ENCODE results near the gene SLCO4A1.

SLCO4A1 gene

DNA sequence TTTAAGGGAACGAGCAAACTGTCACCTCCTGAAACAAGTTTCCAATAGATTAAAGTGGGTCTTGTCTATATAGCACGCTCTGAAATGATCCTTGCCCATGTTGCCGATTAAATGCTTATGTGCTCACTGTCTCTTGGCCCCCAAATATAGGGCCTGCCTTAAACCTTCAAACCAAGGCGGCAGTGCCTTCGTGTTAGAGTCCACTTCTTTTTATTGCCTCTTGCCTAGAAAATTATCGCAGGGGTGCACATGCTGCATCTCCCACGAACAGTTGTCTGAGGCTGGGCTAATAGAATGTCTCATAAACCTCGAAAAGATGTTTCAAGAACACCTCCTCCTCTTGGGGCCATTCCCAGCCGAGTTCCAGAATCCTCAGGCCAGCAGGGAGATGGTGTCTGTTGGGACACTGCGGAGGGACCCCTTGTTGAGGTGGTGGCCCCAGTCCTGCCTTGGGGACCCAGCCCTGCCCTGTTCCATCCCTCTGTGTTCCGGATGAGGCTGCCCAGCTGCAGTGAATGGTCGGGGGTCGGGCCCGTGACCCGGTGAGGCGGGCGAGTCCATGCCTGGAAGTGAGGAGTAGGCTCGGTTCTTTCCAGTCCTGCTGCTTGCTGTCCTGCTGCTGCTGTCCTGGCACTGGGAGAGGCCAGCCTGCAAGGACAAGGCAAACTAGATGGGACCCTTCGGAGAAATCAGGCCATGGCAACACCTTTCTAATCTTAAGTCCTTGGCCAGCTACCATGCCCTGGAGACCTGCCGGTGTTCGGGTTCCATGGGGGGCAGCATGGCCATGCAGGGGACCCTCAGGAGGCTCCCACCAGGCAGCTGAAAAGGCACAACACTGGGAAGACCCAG lies 34.7 kb upstream of the SLCO4A1 start:
- no peak for DNase-seq (ENCODE audit: low read depth in 3 of 3)

DNA sequence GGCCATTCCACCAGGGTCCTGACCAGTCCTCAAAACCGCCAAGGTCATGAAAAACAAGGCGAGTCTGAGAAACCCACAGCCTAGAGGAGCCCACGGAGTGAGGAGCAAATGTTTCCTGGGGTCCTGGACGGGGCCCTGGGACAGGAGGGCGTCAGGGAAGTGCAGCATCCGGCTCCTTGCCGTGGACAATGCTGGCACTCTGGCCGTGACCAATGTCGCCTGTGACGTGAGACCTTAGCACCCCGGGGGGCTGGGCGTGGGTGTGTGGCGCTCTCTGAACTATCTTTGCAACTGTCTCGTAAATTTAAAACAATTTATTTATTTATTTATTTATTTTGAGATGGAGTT lies 34.1 kb upstream of the SLCO4A1 start:
- no peak for DNase-seq (ENCODE audit: low read depth in 3 of 3)

DNA sequence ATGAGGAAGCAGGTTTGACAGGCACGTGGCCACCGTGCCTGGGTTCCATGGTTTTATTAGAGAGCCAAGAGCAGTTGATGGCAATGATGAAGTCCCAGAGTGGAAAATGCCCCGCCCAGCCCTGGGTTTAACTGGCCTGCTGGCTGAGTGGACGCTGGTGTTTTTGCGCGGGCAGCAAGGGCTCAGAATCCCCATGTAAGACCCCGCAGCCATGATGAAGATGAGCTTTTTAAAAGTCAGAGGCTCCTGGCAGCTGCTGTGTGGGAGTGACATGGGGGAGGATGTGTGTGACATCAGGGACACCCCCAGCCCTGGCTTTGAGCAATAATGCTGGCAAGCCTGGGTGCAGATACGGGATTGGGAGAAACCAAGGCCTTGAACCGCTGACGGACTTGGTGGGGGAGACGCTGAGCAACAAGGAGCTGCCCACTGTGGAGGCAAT lies 33.0 kb upstream of the SLCO4A1 start:
- no peak for DNase-seq (ENCODE audit: low read depth in 3 of 3)

DNA sequence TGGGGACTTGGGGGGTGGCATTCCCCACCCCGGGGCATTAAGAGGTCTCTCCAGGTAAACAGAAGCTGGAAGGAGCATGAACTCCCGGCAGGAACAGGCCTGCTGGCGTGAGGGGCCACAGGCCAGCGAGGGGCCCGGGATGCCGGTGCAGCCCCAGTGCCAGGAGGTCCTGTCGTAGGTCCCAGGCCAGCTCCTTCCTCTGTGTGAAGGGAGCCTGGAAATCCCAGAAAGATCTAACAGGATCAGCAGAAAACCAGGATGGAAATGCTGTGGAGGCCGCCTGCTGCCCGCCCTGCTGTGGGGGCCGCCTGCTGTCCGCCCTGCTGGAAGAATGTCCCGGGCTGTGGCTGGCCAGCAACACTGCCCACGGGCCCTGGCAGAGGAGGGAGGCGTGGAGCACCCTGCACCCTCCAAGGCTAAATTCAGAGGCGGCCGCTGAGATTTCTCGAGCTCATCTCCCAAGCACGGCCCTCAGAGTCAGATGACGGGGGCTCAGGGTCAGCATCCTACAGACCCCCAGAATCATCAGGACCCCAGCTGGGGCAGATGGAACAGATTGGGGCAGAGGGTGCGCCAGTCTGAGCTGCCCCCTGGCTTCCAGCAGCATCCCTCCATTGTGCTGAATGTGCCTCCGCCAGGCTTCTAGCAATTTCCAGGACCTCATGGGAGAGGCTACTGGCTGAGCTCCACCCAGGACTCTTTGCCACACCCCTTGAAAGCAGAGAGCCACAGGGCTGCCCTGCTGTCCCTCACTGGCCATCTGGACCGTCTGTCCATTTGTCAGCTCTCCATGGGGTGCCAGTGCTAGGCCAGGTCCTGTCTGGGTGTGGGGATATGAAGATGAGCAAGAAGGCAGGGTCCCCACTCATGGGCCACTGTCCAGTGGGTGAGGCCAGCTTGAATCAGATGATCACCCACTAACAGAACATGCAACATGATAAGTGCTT lies 32.2 kb upstream of the SLCO4A1 start:
- no peak for DNase-seq (ENCODE audit: low read depth in 3 of 3)

DNA sequence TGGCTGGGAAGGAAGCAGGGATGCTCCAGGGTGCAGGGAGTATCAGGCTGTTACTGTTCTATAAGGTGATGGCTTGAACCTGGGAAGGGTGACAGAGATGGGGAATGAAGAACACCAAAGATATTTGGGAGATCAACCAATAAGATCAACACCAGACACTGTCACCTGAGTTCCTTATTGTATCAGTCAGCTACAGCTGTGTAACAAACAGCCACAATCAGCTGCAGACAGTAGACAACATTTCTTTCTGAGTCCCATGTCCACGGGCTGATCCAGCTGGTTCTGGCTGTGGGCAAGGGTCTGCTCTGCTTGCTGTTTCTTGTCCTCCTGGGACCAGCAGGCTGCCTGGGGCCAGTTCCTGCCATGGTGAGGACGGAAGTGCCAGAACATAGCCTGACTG lies 31.3 kb upstream of the SLCO4A1 start:
- no peak for DNase-seq (ENCODE audit: low read depth in 3 of 3)

DNA sequence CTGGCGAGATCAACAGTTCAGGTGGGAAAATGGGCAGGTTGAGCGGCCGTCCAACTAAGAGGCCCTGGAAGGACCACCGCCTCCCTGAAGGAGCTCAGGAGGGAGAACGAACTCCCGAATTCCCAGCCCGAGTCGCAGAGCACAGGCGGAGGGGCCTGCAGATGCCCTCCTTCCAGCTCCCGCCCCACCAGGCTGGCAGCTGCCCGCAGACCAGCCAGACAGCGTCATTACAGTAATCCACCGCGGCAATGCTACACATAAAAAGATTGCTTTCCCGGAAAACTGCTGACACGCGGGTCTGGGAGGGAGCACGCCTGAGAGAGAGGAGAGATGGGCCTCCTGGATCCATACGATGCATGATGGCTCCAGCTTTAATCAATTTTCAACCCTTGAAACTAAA lies 30.5 kb upstream of the SLCO4A1 start:
- DNase-seq (ENCODE audit: low read depth in 3 of 3), result no peak

DNA sequence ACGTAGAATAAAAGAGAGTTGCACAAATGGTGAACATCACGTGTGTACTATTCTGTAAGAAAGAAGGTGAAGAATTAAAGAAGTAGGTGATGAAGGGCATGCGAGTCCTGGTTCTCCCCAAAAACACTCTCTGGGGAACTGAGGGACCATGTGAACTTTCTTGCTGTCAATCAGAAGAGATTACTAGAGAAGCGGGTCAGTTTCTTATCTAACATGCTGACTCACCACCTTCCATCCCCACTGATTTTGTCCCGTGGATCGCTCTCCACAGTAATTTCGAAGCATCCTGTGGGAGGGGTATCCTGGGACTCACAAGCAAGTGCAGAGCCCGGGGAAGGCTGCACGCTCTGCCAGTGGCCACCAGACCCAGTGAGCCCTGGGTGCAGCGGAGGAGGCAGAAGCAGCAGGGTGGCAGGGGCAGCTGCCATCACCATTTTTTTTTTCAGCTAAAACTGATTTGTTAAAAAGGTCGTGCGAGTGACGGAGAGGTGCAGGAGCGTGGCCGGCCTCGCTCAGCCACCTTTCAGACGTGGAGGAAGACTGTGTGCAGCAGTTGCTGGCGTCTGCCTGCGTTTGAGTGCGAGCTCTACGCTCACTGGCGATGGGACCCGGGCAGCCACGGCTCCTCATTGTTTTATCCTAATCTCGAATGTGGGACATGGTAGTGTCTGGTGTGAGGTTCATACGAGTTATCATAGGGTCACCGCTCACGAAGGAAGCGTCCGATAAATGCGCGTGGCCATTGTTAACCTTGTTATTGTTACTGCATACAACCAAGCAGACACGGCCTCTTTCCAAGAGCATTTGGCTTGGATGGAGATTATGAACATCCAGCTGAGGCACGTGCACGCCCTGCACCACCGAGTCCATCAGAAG lies 28.0 kb upstream of the SLCO4A1 start:
- DNase-seq (ENCODE audit: low read depth in 3 of 3), result no peak

DNA sequence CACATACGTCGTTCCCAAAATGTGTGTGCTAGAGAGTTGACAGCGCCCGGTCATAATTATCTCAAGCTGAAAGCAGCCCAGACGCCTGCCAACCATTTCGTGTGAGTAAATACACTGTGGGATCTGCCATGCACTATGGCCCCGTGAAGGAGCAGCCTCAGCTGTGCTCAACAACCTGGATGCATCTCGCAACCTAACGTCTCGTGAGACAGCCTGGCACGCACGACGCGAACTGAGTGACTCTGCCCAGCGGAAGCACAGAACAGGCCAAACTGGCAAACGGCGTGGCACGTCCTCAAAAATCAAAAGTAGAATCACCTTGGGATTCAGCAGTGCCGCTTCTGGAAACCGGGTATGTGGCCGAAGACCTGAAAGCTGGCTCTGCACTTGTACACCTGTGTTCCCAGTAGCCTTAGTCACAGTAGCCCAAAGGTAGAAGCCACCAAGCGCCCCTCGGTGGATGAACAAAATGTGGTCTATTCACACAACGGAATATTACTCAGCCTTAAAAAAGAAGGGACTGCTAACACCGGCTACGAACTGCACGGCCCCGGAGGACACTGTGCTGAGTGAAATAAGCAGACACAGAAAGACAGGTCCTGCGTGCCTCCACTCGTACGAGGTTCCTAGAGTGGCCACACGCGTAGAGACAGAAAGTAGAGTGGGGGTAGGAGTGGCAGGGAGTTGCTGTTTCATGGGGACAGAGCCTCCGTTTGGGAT lies 27.2 kb upstream of the SLCO4A1 start:
- no peak for DNase-seq (ENCODE audit: low read depth in 3 of 3)

DNA sequence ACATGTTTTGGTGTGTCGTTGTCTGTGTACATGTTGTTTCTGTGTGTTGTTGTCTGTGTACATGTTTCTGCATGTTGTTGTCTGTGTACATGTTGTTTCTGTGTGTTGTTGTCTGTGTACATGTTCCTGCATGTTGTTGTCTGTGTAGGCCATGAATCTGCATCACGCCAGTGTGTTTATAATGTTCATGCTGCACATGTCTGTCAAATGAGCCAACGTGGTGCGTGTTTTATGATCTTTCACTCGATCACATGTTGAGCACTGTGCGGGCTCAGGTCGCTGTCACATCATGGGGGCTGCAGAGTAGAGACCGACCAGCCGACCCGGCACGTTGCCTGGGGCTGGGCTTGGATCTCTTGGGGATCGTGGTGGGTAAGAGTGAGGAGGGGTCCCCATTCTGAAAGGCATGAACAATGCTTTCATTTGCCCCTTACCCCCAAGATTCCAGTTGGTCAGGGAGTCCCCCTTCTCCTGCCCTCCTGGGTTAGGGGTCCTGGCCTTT lies 26.5 kb upstream of the SLCO4A1 start:
- DNase-seq (ENCODE audit: low read depth in 3 of 3), result no peak

DNA sequence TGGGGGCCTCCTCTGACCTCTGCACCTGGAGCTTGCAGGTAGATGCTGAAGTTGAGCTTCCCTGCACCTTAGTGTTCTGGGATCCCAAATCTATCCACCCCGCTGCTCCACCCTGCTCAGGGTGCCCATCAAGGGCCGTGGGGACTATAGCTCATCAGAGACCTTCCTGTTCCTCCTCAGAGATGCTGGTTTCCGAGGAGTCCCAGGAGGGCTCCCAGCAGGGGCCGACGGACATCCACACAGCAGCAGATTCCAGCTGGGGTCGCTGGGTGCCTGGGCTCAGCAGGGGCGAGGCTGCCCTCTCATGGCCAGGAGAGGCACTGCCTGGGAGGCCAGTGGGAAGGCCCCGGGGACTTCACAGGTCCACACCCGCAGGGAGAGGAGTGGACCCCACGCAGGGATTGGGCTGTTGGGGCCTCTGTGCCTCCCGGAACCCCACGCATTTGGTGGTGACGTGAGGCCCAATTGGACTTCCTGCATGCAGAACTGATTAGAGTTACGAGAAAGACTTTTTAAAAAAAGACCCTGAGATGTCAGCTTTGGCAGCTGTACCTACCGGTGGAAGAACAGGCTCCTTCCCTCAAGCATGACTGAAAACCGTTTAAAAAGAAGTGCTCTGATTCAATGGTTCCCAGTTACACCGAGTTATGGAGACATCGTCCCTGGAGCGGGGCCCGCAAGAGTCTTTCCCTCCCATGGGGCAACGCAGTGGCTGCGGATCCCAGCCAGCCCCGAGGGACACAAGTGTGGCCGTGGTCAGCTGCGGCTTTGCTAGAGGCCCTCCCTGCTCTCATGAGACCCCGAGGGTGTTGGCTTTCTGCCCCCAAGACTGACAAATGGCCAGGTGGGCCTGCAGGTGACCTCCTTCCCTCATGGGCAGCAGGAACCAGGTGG lies 25.3 kb upstream of the SLCO4A1 start:
- peak; percentile 44 to 55 (median 46) for DNase-seq (ENCODE audit: low read depth in 3 of 3)

DNA sequence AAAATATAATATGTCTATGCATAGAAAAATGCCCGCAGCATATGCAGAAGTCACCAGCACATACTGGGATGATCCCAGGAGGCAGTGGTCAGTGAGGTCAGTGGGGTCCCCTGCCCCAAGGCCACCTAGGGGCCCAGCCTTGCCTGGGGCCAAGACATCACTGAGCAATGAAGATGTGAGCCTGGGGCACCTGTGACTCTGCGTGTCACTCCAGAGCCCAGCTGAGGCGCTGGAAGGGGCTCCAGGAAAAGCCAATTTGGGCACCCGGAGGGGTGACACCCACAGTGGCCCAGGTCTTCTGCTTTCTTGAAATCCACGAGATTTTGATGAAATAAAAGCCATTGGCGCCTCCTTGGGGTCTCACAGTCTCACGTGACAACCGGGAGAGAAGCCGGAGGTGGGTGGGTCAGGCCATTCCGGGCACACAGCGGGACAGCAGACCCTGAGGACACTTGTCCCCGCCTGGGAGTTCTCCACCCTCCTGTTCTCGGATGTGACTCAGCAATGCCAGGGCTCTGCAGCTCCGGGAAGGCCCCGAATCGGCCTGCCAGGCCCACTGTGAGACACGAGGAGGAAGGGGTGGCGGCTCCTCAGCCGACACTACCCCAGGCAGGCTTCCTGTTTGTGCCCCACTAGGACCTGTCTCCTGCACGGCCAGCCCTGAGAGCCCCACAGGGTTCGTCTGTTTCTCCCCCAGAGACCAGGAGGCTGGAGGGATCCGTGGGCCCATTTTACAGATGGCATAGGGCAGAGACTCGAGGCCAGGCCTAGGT lies 24.4 kb upstream of the SLCO4A1 start:
- peak in 2 of 3 experiments; percentile 30 to 36 for DNase-seq (ENCODE audit: low read depth in 3 of 3)

DNA sequence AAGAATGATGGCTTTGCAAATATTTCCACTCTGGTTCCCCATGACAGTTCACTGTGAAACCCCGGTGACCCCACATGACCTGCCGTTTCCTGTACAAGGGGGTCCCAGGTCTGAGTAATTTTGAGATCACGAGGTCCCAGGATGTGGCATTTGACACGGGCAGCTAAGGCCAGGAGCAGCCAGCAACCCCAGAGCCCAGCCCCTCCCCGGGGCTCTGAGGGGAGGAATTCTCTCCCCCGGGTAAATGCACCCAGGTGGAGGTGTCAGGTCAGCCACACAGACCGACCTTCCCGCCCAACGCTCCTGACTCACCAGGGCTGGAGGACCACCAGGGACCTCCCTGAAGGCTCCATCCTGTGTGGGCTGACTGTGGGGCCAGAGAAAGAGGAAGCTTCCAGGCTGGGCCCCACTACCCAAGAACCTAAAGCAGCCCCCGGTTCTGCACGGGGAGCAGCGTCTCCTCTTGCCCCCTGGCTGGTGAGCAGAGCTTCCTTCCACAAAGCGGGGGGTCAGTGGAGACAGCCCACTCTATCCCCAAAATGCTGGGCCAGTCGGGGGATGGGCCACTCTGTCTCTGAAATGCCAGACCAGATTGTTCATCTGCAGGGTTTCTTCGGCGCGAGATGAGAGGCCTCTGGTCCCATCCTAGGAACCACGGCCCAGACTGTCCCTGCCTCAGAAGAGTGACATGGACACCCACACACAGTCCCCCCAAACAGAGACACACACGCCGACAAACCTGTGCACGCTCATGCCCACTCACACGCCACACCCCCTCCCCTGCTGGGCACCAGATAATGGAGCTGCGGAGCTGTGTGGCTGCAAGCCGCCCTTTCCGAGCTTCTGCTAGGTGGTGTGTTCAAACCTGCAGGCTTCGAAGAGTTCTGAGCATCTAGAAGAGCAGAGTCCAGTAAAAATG lies 23.4 kb upstream of the SLCO4A1 start:
- DNase-seq (ENCODE audit: low read depth in 3 of 3), result no peak

DNA sequence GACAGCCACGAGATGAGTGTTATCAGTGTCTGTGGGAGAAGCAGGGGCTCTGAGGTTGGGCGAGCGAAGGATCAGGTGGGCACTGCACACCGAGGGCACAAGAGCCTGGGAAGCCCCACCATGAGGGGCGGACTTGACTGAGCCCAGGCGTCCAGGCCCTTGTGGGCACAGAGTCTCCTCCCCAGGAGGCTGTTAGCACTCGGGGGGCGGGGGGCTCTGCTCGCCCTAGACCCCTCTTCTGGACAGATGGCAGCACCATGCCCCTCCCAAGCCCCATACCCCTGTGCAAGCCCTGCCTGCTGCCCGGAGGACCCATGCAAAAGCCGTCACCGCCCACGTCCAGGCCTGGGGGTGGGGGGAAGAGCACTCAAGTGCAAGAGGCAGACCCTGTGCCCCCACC lies 21.7 kb upstream of the SLCO4A1 start:
- no peak for DNase-seq (ENCODE audit: low read depth in 3 of 3)

DNA sequence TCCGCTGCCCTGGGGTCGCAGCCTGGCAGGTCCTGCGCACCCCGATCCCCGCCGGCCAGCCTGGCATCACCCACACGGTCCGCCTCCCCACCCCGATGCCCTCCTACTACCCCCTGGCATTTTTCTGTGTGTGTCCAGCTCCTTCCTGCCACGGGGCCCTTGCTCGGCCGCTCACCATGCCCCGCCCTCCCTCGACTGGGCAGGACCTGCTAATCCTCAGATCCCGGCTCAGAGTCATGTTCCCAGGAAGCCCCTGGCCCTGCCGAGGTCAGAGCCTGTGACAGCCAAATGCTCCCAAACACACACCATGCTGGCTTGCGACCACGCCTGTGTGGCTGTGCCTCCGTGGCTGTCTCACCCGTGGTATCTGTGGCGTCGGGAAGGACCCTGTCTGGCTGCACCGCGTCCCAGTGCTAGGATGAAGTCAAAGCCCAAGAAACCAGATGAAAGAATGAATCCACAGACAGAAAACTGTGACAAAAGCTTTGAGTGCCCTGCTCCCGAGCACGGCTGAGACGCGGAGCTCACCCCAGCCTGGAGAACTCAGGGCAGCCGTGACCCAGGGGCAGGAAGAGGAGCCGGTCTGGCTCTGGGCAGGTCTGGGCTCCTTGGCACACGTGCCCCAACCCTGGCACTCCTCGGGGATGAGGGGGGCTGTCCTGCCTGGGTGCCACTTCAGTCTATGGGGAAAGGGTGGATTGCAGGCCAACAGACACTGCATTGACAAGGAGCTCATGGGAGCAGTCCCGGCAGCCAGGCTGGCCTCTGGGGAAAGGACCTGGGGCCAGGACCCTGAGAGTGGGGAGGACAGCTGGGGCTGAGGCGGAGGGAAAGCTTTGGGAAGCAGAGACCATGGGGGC lies 20.8 kb upstream of the SLCO4A1 start:
- DNase-seq (ENCODE audit: low read depth in 3 of 3), result no peak

DNA sequence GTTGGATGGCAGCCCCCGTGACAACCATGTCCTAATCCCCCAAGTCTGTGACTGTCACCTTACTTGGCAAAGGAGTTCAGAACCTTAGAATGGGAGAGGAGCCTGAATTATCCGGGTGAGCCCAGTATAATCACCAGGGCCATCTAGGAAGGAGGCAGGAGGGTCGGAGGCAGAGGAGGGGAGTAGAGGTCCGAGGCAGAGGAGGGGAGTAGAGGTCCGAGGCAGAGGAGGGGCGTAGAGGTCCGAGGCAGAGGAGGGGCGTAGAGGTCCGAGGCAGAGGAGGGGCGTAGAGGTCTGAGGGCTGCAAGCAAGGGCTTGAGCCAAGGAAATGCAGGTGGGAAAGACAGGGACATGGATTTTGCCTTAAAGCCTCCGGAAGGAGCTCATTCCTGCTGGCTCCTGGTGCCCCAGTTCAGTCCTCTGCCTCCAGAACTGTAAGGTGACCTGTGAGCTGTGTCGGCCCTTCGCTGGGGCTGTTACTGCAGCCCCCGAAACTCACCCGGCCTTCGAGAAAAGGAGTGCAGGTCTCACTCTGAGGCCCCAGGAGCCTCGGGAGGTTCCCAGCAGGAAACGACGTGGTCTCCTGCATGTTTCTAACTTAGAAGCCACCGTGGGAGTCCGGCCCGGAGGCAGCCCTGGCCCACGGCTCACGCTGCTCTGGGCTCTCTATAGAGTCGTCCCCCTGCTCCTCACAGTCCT lies 20.0 kb upstream of the SLCO4A1 start:
- DNase-seq (ENCODE audit: low read depth in 3 of 3), result no peak

DNA sequence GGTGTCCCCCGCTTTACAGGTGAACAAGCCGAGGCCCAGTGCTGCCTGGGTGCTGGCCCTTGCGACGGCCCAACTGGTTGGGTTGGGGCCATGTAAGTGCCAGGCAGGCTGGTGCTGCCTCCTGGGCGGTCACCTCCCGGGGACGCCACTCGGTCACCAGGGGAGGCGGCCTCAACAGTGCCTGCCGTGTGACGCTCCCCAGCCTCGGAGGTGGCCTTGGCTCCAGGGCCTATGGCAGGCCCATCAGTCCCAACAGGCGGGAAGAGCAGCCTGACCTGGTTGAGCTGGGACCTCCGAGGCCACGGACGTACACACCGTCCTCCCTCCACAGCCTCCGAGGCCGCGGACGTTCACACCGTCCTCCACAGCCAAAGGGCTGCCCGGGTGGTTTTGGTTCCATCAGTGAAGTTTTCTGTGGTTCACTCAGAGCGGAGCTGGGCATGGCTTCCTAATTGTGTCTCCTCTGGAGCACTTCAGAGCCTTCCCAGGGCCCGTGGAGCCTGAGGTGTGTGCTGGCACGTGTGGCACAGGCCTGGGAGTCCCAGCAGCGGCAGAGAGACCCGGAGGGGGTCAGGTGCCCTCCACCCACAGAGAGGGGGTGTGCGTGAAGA lies 19.3 kb upstream of the SLCO4A1 start:
- DNase-seq (ENCODE audit: low read depth in 3 of 3), result no peak
